ENCODE results near the gene TRIM44. TPM values are rescaled to one million over a fixed set of nuclear protein-coding genes. Genes with fewer than 3 reads are reported as not detected.
A peak's percentile ranks its signal among the peaks of the same experiment; 100 is the strongest.

The TRIM44 gene
- total RNA-seq, 2 donors from 2014 or later = 35.0 to 46.0 TPM

DNA sequence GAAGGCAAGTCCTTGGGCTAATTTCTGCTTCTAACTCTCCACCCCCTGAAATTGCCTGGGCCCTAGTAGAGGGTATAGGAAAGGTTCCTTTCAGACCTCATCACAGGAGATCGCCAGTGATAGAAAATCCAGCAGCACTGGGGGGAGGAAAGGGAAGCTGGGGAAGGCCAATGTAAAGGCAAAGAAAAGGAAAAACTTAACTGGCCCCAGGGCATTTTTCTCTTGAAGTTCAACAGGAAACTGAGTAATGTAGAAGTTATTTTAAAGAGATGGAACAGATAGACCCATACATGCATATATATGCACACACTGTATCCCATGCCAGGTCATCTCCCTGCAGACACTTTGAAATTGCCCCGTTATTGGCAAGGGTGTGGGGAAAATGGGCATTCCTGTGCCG, 134.0 kb downstream of the TRIM44 start:
- intact Hi-C loops (cut with DNase I) = no loop called here
- ATAC-seq = no peak

DNA sequence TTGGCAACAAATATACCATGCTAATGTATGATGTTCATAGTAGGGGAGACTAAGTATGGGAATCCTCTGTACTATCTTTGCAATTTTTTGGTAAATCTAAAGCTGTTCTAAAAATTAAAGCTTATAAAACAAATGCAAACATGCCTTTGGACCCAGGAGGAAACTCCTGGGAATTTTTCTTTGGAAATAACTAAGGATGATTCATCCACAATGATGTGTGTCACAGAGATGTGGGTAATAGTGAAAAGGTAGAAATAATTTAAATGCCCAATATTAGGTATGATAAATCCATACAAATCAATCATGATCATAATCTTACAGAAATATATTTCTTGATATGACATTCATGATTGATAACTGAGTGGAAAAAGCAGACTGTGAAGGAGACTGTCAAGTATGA, 135.8 kb downstream of the TRIM44 start:
- DNase-seq (no peak), ATAC-seq (no peak)
- intact Hi-C loops (cut with DNase I) = no loop called here

More for the DNA sequence above, 134.0 kb downstream of the TRIM44 start:
- no peak for DNase-seq

DNA sequence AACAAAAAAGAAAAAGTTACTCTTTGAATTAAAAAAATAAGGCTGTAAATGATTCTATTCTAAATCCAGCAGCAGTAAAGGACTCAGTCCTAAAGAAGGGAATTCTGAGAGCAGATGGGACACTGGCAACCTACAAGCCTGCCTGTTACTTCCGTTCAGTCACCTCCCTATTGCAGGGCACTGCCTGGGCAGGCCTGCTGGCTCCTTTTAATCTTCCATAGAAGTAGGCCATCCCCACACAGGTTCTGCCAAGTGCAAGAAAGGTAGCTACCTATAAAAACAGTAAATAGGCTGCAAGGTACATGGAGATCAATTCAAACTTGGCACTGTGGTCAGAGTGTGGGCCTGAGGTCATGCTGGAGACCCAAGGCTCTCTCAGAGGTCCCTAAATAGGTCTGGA, 136.4 kb downstream of the TRIM44 start:
- intact Hi-C loops (cut with DNase I) = no loop called here
- DNase-seq (no peak), ATAC-seq (no peak)

DNA sequence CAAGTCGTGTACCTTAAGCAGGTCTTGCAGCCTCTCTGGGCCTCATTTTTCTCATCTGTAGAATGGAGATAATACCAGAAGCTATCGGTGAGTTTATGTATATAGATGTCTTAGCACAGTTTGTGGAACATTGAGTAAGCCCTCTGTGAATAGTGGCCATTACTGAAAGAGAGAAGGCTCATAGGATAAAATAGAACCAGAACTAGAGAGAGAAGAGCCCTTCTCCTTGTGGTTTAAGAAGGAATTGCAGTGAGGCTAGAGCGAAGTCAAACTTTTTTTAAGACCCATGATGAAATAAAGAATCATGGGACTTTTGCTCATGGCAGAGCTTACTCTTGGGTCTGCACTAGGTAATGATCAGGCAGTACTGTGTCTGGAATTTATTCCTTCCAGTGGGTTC, 137.1 kb downstream of the TRIM44 start:
- intact Hi-C loops (cut with DNase I) = no loop called here
- ATAC-seq = no peak

DNA sequence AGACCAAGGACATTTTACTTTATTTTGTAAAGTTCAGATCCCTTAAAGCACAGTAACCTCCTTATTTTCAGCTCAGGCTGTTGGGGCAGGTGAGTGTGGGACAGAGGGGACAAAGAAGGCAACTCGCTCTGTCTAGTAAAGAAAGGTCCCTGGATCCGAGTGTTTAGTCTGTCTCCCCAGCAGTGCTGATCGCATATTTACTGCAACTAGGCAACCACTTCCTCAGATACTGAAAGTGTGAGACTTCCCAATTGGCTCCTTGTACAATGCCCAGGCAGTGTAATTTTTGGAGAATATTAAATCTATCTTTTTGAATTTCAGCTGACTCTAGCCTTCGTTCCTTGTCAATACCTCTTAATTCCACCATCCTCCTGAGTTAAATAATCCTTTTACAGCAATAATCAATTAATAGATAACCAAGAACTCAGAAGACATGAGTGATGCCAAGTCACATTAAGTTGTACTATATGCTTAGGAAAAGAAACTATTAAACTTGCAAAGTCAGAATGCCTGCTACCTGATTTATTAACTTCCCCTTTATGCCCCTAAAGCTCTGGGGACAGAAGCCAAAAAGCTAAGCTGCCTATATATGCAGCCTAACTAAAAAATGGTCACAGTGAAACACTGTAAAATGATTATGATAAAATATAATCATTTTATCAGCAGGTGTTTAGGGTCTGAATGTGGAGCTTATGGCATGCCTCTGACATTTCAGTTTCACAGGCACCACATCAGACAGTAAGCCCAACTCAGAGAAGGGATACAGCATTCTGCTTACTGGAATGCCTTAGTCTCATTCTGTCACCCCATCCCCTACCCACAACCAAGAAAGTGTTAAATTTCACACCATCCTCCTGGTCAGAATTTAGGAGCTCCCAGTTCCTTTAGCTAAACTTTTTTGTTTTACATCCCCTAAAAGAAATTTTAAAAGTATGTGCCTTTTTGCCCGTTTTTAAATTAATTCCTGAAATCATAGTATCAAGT, 138.7 kb downstream of the TRIM44 start:
- ATAC-seq (peak in 1 of 2 donors; percentile 27), DNase-seq (no peak)
- intact Hi-C loops (cut with DNase I) = no loop called here

More for the DNA sequence above, 137.1 kb downstream of the TRIM44 start:
- DNase-seq = no peak

DNA sequence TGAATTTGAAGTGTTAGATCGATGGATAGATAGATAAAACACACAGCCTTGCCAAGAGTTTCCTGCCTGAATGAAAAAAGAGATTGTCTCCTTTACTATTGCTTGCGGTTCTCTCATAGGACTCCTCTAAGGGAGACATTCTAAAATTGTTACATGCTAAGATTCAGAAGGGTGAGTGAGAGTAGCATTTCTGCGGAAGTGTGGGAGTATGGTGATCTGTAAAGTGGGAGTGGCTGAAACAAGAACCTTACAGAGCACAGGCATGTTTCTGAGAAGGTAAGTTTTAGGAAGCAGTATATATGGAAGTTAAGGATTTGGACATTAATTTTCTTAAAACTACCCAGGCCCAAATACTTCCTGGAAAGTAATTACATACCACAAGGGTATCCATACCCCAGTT, 139.6 kb downstream of the TRIM44 start:
- ATAC-seq = no peak
- DNase-seq = no peak
- intact Hi-C loops (cut with DNase I) = no loop called here

DNA sequence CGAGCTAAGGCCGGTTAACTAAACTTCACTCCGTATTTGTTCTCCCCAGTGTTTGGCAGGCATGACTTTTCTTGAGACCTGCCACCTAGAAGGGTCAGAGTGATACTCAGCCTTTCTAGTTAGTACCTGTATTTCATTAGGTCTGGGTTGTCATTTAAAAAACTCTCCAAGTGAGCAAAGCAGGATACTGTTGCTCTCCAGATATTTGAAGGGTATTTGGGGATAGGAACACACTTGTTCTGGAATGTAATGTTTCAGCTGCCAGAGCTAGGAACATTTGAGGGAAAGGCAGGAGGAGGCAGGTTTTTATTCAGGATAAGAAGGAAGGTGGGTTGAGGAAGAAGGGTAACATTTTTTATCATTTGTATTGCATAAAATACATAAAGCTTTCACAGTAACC, 140.1 kb downstream of the TRIM44 start:
- intact Hi-C loops (cut with DNase I) = no loop called here
- no peak for ATAC-seq
- no peak for DNase-seq

DNA sequence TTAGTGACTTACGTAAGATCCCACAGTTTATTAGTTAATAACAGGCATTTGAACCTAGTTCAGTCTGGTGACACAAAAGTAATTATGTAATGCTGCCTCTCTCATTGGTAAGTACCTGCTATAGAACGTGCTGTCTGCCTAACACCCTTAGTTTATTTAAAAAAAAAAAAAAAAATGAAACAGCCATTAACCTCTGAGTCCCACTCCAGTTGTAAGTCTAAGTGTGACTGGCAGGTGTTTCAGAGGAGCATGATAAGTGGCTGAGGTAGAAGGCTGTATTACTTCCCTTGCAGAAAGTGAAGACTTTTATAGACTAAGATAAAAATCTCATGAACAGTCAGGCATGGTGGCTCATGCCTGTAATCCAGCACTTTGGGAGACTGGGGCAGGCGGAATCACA, 140.5 kb downstream of the TRIM44 start:
- intact Hi-C loops (cut with DNase I) = no loop called here
- DNase-seq (no peak), ATAC-seq (no peak)

DNA sequence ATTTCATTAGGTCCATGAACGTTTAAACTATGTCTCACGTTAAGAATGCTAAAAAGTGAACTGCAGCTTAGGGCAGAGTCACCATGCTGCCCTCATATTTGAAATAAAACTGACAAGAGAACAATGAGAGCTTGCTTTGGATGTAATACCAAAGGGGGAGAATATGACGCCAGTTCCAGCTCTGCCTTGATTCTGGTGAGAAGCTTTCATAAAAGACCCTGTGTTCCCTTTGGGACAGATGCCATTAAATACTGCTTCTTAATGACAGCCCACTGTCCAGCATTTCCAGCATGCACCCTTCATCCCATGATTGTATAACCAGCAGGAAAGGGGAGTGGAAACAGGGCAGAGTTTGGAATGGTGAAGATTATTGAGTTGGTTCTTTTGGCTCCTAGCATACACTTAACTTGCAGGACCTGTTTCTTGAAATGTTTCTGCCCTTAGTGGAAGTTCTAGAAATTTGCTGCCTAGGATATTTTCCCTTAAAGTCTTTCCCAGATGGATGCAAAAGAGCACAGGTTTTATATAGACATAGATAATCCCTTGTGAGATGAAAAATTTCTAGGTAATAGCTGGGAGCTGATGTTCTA, 142.0 kb downstream of the TRIM44 start:
- DNase-seq (no peak), ATAC-seq (no peak)
- intact Hi-C loops (cut with DNase I) = no loop called here

DNA sequence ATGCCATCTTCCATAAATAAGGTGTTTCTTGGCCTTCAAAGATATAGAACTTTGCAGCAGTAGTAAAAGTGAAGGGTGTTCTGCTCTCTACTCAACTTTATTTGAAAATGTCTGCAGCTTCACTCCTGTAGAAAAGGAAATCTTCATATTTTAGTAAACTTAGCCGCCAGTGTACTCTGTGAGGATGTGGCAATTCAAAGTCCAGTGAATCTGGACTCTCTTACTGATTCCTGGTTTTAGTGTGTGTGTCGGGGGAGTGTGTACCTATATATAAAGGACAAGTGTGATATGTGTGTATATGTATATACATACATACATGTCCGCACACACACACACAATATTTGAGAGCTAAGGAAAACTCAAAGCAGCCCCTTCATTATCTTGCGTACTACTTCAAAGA, 147.0 kb downstream of the TRIM44 start:
- ATAC-seq (no peak), DNase-seq (no peak)
- intact Hi-C loops (cut with DNase I) = no loop called here

DNA sequence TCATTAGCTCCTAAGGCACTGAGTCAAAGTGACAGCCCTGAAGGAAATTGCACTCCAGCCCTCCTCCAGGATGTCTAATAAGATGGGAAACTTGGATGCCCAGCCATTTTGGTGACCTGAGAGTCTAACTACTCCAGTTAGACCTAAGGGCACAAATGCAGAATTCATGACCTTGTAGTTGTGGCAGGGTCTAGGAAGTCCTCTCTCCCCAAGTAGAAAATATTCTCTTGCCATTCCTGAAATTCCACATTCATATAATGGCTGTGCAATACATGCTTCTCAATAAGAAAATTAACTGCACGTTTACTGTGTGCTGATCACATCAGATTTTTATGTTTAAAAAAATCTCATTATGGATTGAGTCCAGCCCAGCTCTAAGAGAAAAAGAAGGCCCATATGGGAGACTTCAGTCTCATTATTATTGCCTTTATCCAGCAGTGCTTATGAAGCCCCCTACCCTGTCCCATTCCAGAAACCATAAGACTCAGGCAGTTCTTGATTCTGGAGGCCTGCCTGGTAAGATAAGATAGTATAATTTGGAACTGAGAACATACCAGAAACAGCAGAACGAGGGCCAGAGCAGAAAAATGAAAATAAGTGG, 147.6 kb downstream of the TRIM44 start:
- intact Hi-C loops (cut with DNase I) = no loop called here
- DNase-seq (no peak), ATAC-seq (no peak)

DNA sequence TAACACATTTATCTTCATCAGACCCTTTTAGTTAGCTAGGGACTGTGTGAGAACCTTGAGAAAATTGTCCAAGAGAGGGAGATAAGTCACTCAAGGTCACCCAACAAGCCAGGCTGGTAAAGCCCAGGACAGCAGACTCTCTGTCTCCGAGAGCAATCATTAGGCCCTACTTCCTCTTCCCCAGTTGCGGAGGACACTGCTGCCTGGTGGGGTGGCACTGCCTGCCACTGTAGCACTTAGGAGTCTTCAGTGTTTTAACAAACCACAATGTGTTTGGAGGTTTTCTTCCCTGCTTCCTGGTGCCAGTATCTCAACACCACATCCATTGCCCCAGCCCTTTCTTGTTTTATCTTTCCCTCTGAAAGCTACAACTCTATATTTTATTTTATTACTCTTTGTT, 149.2 kb downstream of the TRIM44 start:
- intact Hi-C loops (cut with DNase I) = no loop called here
- ATAC-seq (peak in 1 of 2 donors; percentile 30), DNase-seq (no peak)

DNA sequence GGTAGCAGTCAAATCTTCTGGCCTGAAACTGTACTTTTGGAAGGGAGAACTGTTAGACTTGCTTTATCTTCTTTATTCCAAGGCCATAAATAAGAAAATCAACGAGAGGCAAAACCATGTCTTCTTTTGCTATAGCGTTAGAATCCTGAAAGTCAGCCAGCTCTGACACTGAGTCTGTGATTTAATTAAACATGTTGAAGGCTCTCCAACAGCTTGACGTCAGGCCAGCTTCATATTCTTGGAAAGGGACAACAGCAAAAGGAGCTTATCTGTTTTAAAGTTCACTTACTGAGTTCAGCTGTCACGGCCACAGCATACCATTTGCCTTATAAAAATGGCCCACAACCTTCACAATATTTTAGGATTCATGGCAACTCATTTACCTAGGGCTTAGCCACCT, 150.3 kb downstream of the TRIM44 start:
- DNase-seq = peak; percentile 64

DNA sequence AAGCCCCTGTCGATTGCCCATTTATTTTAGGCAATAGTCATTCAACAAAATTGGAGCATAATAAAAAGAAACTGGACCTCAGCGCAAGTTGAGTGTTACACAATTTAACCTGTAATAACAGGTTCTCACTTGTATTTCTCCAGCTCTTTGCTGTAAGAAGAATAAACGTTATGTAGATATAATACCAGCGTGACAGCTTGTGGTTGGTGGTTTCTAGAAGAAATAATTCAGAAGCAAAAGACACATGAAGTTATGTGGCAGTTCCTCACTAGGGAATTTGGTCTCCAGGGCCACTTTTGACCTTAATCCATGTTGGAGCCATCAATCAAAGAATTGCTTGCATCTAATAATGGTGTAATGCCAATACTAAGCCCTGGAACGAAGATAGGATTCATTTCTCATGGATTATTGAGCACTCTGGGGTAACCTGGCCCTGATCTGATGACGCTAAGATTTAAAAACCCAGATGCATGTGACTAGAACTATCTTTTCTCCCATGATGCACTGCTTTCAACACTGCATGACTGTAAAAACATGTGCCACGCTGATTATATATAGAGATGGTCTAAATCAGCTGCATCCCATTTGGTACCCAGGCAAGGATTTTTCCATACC, 151.6 kb downstream of the TRIM44 start:
- ATAC-seq (no peak), DNase-seq (no peak)
- intact Hi-C loops (cut with DNase I) = no loop called here

More for the DNA sequence above, 150.3 kb downstream of the TRIM44 start:
- peak in 1 of 2 donors; percentile 64 for ATAC-seq
- intact Hi-C loops (cut with DNase I) = no loop called here

DNA sequence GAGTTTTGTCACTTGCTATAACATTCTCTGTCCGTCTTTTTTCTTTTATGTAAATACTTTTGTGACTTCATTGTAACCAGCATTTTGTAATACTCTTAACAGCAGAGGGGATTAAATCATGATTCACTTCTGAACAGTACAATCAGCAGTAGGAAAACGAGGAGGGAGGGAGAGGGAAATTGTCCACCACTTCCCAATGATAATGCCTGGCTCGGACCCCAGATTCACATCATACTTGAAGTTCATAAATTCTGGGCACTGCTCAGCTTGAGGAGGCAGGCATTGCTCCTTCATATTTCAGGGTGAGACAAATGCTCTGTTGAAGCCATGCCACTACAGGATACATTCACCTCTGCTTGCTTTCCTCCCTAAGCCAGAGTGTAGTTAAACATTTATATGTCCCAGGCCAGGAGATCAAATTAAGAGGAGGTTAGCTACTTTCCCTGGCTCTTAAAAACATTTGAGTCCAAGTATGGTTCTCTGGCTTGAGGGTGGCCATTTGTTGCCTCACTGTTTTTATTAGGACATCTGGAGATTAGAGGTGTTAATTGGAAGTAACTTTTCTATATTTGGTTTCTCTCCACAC, 152.2 kb downstream of the TRIM44 start:
- DNase-seq (peak; percentile 52), ATAC-seq (peak in 1 of 2 donors; percentile 57)
- intact Hi-C loops (cut with DNase I) = no loop called here

DNA sequence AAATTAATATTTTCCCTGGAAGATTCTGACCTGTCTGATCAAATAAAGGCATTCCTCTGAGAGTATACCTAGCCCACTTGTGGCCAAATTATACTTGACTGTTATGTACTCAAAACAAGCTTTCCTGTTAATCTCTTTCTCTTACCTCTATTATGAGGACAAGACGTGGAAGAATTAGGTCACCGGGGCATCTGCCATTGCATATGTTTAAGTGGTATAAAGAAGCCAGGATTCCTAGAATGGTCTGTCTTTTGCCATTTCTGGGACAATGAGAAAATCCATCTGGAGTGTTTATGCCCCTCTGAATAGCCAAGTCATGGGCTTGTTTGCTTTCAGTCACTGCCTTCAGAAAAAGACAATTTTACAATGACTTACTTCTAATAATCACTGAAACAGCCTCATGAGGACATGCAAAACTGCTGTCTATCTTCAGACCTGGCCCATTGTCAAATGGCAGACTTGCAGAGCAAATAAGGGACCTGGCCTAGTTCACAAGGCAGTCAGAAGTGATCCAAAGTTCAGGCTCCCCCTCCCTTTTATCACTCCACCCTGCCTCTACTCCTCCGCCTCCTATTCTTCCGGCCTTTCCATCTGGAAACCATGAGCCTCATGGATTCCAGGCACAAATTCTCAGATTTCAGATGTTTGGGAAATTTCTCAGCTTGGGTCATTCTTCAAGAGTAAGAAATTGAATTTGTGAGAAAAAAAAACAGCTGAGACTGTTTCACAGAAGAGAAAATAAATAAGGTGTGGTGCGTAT, 153.2 kb downstream of the TRIM44 start:
- intact Hi-C loops (cut with DNase I) = no loop called here
- DNase-seq (peak; percentile 48), ATAC-seq (peak; percentile 81 to 83)

DNA sequence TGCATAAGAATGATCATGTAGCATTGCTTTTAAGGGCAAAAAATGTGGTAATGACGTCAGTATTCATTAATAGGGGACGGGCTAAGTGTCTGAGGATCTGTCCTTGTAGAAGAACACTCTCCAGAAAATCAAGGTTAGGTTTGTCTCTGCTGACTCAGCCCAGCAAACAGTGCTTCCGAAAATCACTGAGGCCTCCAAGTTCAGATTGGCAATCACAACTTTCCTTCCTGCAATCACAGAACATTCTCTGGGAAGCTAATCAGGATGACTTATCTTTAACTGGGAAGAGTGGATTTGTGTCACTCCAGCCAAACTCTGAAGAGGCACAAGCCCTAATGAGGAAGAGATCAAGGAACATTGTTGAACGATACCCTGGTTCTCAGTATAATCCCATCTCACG, 158.0 kb downstream of the TRIM44 start:
- ATAC-seq (no peak), DNase-seq (no peak)
- intact Hi-C loops (cut with DNase I) = loop anchor here (5.0 to 10.0 kb wide), 6 partner anchors 156 to 447 kb away; partner anchors contain the start of genes FJX1 (in 1 of the 2) and TRIM44 (in 1 of the 2)

DNA sequence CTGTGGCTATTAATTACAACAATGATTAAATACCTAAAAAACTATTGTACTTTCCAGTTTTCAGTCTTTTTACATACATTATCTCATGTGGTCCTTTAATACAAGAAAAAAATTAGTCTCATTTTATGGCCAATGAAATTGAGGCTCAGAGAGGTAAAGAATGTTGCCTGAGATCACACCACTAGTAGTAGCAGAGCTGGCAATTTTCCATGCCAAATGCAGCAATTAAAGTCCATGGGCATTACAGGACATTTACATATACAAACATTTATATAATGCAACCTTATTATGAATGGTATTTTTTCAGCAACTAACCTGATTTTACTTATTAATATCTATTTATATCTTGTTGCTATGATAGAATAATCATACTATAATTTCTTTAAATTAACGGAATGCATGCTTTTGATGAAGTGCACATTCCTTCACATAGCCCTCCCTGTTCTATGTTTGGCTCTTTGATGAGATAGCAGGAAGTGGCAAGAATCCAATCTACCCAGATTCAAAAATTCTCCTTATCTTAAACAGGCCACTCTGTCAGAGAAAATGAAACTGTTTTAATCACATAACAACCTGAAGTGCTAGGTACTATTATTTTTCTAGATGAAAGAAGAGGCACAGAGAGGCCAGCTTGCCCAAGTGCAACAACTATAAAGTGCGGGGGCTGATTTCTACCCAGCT, 160.4 kb downstream of the TRIM44 start:
- DNase-seq = no peak
- intact Hi-C loops (cut with DNase I) = loop anchor here (5.0 to 10.0 kb wide), 6 partner anchors 158 to 444 kb away; partner anchors contain the start of genes FJX1 (in 1 of the 2) and TRIM44 (in 1 of the 2)
- no peak for ATAC-seq

Measured in left cardiac atrium (tissue), 4 donors.